ENCODE data around the gene SLC6A1. TPM values are rescaled to one million over a fixed set of nuclear protein-coding genes. Genes with fewer than 3 reads are reported as not detected.
"Not testable (repeated sequence)": the region's sequence is repeated elsewhere in the genome, so short reads cannot be mapped to it uniquely, and the experiment has no call there.

Gene SLC6A1
- total RNA-seq, 1 donor from 2014 or later = not detected

DNA sequence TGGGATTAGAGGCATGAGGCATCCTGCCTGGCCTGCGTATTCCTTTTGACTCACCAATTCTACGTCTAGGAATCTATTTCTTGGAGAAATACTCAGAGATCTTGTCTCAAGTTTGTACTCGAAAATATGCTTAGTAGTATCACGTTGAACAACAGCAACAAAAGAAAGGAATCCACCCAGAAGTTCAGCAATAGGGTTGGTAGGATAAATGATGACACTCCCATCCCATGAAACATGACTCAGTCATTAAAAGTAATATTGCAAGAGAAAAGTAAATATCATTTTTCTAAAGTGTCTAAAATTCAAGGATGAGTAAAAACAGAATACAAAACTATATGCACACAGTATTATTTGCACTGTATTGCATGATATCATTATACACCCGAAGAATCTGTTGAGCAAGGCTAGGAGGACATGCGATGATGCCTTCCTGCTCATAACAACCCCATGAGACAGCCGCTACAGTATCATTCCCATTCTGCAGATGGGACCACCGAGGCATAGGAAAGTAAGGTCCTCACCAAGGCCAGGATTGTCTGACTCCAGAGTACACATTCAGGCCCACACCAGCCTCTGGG lies 61.5 kb downstream of the SLC6A1 start:
- intact Hi-C loops (cut with micrococcal nuclease) = no loop called here
- no peak for DNase-seq (ENCODE audit: low spot score)
- H3K4me1 Mint-ChIP-seq (ENCODE audit: low read depth) = no peaks in the 10 kb centered on the region
- no peak overlapping the region for H3K4me3 Mint-ChIP-seq
- H3K9me3 Mint-ChIP-seq = no peaks in the 10 kb centered on the region
- peaks cover 20% of the 10 kb centered on the region for H3K27me3 Mint-ChIP-seq (ENCODE audit: insufficient read depth)
- H3K27ac Mint-ChIP-seq = no peak overlapping the region
- H3K36me3 Mint-ChIP-seq (ENCODE audit: low read depth) = no peaks in the 10 kb centered on the region

DNA sequence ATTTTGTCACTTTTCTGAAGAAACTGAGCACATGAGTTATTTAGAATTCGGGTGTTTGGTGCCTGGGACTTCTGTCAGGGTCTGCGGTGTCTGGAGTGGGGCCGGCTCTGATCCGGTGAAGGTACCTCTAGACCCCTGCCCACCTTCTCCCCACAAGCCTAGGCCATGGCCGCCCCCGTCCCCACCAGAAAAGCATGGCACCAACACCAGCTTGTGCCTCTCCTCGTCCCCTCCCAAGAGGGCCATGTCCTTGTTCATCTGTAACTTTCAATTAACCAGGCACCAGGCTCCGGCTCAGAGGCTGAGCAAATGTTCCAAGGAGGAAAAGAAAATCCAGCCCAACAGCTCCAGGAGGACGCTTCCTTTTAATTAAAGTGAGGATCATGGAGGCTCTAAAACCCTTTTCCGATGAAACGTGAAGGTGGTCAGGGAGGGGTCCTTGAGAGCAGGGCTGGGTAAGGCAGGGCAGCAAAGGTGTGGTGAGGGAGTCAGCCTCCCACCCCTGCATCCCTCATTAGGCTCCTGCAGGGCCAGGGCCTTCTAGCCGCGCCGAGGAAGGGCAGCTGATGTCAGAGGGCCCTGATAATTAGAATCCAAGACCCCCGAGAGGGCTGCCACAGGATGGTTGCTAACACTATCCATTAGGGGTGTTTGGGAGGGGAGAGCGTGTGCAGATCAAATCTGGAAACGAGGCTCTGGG lies 62.3 kb downstream of the SLC6A1 start:
- Mint-ChIP-seq H3K36me3 (ENCODE audit: low read depth) (no peaks in the 10 kb centered on the region), H3K4me1 (ENCODE audit: low read depth) (no peaks in the 10 kb centered on the region), H3K9me3 (no peaks in the 10 kb centered on the region), H3K4me3 (no peak overlapping the region), H3K27ac (no peak overlapping the region), H3K27me3 (ENCODE audit: insufficient read depth) (peaks cover 13% of the 10 kb centered on the region)
- intact Hi-C loops (cut with micrococcal nuclease) = no loop called here
- DNase-seq (ENCODE audit: low spot score) = no peak

DNA sequence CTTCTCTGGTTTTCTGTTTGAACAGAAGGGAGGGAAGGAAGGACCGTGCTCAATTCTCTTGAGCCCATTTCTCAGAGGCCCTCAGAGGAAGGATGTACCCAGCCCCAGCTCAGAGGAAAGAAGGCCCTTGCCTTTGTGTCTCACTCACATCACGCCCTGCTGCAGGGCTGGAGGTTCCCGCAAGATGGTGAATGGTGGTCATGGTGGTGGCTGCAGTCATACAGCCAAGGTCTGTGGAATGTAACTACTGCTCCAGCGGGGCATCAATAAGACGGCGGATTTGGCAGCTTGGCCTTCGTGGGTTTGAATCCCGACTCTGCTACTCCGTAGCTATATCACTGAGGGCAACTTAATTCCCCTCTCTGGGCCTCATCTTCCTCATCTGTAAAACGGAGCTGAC lies 62.9 kb downstream of the SLC6A1 start:
- no peak overlapping the region for H3K27ac Mint-ChIP-seq
- H3K4me3 Mint-ChIP-seq = no peak overlapping the region
- H3K36me3 Mint-ChIP-seq (ENCODE audit: low read depth) = no peaks in the 10 kb centered on the region
- no peak for DNase-seq (ENCODE audit: low spot score)
- no peaks in the 10 kb centered on the region for H3K9me3 Mint-ChIP-seq
- no peaks in the 10 kb centered on the region for H3K4me1 Mint-ChIP-seq (ENCODE audit: low read depth)
- H3K27me3 Mint-ChIP-seq (ENCODE audit: insufficient read depth) = peaks cover 12% of the 10 kb centered on the region
- intact Hi-C loops (cut with micrococcal nuclease) = no loop called here

DNA sequence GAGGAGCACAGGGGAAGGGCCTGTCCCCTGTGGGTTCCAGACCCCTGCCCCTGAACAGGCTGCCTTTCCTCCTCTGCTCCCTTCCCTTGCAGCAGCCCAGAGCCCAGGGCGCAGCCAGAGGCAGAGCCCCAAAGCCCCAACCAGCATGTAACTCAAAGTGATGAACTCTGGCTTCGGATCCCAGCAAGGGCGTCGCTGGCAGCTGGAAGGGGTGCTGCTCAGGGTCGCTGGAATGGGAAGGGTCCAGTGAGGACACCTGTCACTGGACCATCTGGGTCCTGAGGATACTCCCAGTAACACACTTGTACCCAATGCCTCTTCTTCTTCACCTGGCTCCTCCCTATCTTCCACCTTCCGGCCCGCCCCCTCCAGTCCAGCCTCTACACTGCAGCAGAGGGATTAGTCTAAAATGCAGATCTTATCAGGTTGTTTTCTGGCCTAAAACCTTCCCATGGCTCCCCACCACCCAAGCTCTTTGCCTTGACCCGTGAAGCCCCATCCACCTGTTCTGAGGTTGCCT lies 64.0 kb downstream of the SLC6A1 start:
- H3K27me3 Mint-ChIP-seq (ENCODE audit: insufficient read depth) = peaks cover 12% of the 10 kb centered on the region
- H3K4me3 Mint-ChIP-seq = no peak overlapping the region
- intact Hi-C loops (cut with micrococcal nuclease) = no loop called here
- no peak for DNase-seq (ENCODE audit: low spot score)
- H3K9me3 Mint-ChIP-seq = no peaks in the 10 kb centered on the region
- H3K27ac Mint-ChIP-seq = no peak overlapping the region
- no peaks in the 10 kb centered on the region for H3K4me1 Mint-ChIP-seq (ENCODE audit: low read depth)
- H3K36me3 Mint-ChIP-seq (ENCODE audit: low read depth) = no peaks in the 10 kb centered on the region

DNA sequence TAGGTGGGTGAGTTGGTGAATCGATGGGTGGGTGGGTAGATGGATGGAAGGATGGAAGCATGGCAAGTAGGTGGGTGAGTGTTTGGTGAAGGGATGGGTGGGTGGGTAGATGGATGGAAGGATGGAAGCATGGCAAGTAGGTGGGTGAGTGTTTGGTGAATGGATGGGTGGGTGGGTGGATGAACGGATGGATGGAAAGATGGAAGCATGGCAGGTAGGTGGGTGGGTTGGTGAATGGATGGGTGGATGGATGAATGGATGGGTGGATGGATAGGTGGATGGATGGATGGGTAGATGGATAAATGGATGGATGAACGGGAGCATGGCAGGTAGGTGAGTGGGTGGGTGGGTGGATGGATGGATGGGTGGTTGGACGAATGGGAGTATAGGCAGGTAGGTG lies 65.1 kb downstream of the SLC6A1 start:
- no peaks in the 10 kb centered on the region for H3K36me3 Mint-ChIP-seq (ENCODE audit: low read depth)
- H3K27me3 Mint-ChIP-seq (ENCODE audit: insufficient read depth) = peaks cover 8% of the 10 kb centered on the region
- no peak overlapping the region for H3K4me3 Mint-ChIP-seq
- no peaks in the 10 kb centered on the region for H3K4me1 Mint-ChIP-seq (ENCODE audit: low read depth)
- no peaks in the 10 kb centered on the region for H3K9me3 Mint-ChIP-seq
- intact Hi-C loops (cut with micrococcal nuclease) = no loop called here
- DNase-seq (ENCODE audit: low spot score) = no peak
- H3K27ac Mint-ChIP-seq = no peak overlapping the region

DNA sequence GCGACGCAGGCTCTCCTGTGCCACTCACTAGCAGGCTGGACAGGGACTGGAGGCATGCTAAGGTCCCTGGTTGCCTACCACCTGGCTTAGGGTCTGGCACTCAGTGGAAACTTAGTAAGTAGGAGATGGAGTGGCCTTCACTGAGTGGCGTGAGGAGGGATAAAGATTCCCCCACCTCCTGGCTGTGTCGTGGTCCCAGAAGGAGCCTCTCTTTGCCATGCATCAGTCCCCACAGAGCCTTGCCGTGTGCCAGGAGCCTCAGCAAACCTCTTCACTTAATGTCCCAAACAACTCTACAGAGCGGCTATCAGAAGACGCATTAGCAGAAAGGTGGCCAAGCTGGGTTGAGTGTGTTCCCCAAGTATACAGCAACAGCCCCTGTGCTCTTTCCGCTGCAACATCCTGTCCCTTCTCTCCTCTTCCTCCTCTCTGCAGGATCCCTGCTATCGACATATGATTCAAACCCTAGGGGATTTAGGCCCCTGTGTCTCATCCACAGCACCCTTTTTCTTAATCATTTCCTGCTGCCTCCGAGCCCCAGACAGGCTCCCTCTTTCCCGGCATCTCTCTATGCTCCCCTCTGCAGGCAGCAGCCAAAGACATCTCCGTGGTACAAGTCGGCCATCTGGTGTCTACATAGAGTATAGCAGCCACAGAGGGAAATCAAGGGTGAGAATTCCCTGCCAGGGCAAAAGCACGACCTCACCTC lies 66.7 kb downstream of the SLC6A1 start:
- Mint-ChIP-seq H3K4me3 (no peak overlapping the region), H3K27me3 (ENCODE audit: insufficient read depth) (peaks cover 3% of the 10 kb centered on the region), H3K9me3 (no peaks in the 10 kb centered on the region), H3K36me3 (ENCODE audit: low read depth) (no peaks in the 10 kb centered on the region), H3K4me1 (ENCODE audit: low read depth) (no peaks in the 10 kb centered on the region), H3K27ac (no peak overlapping the region)
- intact Hi-C loops (cut with micrococcal nuclease) = loop anchor here (1.0 kb wide), 1 partner anchor 114 kb away; no protein-coding TSS in a partner anchor
- DNase-seq (ENCODE audit: low spot score) = peak; percentile 5

DNA sequence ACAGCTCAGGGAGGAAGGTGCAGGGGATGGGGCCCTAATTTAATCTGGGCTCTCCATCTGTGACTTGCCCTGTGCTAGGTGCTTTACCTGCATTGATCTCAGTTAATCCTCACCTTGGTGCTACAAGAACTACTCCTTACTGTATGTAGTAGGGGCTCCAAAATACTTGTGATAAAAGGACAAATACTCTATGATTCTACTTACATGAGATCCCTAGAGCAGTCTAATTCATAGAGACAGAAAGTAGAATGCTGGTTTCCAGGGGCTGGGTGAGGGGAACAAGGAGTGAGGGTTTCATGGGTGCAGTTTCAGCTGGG lies 67.2 kb downstream of the SLC6A1 start:
- H3K27ac Mint-ChIP-seq = no peak overlapping the region
- DNase-seq (ENCODE audit: low spot score) = no peak
- H3K36me3 Mint-ChIP-seq (ENCODE audit: low read depth) = no peaks in the 10 kb centered on the region
- H3K9me3 Mint-ChIP-seq = peaks cover 4% of the 10 kb centered on the region
- H3K4me3 Mint-ChIP-seq = no peak overlapping the region
- H3K4me1 Mint-ChIP-seq (ENCODE audit: low read depth) = no peaks in the 10 kb centered on the region
- intact Hi-C loops (cut with micrococcal nuclease) = loop anchor here (1.0 to 10.0 kb wide), 4 partner anchors 114 to 592 kb away; no protein-coding TSS in a partner anchor
- H3K27me3 Mint-ChIP-seq (ENCODE audit: insufficient read depth) = peaks cover 3% of the 10 kb centered on the region

DNA sequence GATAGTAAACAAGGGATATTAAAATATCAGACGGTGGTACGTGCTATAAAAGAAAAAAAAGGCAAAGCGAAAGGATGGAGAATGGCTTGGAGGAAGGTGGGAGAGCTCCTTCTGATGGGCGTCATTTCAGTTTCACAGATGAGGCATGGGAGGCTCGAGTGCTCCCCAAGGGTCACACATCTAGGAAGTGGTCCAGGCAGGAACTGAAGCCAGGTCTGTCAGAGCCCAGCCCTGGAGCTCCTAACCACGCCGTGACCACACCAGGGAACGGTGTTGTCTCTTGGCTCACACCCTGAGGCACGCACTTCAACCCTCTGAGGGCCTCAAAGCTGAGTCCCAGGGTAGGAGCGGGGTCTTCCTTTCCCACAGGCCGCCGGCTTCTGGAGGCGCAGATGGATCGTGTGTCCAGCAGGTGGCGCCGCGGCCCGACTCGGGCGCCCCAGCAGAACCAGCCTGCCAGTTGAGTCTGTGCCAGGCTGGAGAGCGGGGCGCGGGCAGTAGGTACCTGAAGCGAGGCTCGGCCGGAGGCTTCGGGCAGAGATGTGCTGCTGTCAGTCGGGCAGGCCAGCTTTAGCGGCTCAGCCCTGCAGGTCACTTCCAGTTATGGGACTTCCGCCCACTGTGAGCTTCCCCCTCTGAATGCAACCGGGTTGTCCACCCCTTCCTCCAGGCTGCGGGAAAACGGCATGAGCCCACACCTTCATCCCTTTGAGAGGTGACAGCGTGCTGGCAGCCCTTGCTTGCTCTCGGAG lies 68.1 kb downstream of the SLC6A1 start:
- intact Hi-C loops (cut with micrococcal nuclease) = loop anchor here (1.0 to 10.0 kb wide), 3 partner anchors 144 to 591 kb away; no protein-coding TSS in a partner anchor
- Mint-ChIP-seq H3K4me1 (ENCODE audit: low read depth) (no peaks in the 10 kb centered on the region), H3K27me3 (ENCODE audit: insufficient read depth) (peaks cover 3% of the 10 kb centered on the region), H3K36me3 (ENCODE audit: low read depth) (no peaks in the 10 kb centered on the region), H3K4me3 (no peak overlapping the region), H3K27ac (no peak overlapping the region), H3K9me3 (peaks cover 10% of the 10 kb centered on the region)
- peak; percentile 8 for DNase-seq (ENCODE audit: low spot score)

DNA sequence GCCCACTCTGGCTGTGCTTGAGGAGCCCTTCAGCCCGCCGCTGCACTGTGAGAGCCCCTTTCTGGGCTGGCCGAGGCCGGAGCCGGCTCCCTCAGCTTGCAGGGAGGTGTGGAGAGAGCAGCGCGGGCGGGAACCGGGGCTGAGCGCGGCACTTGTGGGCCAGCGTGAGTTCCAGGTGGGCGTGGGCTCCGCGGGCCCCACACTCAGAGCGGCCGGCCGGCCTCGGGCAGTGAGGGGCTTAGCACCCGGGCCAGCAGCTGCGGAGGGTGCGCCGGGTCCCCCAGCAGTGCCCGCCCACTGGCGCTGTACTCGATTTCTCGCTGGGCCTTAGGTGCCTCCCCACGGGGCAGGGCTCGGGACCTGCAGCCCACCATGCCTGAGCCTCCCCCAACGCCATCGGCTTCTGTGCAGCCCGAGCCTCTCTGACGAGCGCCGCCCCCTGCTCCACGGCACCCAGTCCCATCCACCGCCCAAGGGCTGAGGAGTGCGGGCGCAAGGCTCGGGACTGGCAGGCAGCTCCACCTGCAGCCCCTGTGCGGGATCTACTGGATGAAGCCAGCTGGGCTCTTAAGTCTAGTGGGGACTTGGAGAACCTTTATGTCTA lies 68.8 kb downstream of the SLC6A1 start:
- H3K36me3 Mint-ChIP-seq (ENCODE audit: low read depth); H3K4me1 Mint-ChIP-seq (ENCODE audit: low read depth); H3K4me3 Mint-ChIP-seq; H3K27ac Mint-ChIP-seq; DNase-seq (ENCODE audit: low spot score); H3K27me3 Mint-ChIP-seq (ENCODE audit: insufficient read depth): not testable (repeated sequence)
- H3K9me3 Mint-ChIP-seq = peaks cover 11% of the 10 kb centered on the region
- intact Hi-C loops (cut with micrococcal nuclease) = loop anchor here (10.0 kb wide), 1 partner anchor 143 kb away; no protein-coding TSS in a partner anchor

DNA sequence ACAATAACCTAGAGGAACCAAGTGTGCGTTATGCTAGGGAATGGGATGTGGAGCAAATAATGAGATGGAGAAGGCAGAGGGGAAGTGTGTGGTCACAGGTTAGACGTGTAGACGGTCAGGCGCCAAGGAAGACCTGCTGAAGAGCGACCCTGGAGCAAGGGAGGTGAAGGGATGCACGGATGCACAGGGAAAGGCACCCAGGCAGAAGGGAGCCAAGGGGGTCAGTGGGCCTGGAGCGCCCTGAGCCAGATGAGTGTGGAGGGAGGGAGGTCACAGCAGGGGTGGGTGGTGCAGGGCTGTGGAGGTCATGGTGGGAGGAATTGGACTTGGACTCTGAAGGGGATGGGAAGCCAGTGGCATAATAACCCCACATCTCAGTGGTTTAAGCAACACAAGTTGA lies 70.2 kb downstream of the SLC6A1 start:
- H3K27ac Mint-ChIP-seq = no peak overlapping the region
- no peaks in the 10 kb centered on the region for H3K4me1 Mint-ChIP-seq (ENCODE audit: low read depth)
- no peak for DNase-seq (ENCODE audit: low spot score)
- H3K27me3 Mint-ChIP-seq (ENCODE audit: insufficient read depth) = no peaks in the 10 kb centered on the region
- no peaks in the 10 kb centered on the region for H3K36me3 Mint-ChIP-seq (ENCODE audit: low read depth)
- H3K9me3 Mint-ChIP-seq = peaks cover 11% of the 10 kb centered on the region
- intact Hi-C loops (cut with micrococcal nuclease) = loop anchor here (10.0 kb wide), 1 partner anchor 142 kb away; no protein-coding TSS in a partner anchor
- H3K4me3 Mint-ChIP-seq = no peak overlapping the region

DNA sequence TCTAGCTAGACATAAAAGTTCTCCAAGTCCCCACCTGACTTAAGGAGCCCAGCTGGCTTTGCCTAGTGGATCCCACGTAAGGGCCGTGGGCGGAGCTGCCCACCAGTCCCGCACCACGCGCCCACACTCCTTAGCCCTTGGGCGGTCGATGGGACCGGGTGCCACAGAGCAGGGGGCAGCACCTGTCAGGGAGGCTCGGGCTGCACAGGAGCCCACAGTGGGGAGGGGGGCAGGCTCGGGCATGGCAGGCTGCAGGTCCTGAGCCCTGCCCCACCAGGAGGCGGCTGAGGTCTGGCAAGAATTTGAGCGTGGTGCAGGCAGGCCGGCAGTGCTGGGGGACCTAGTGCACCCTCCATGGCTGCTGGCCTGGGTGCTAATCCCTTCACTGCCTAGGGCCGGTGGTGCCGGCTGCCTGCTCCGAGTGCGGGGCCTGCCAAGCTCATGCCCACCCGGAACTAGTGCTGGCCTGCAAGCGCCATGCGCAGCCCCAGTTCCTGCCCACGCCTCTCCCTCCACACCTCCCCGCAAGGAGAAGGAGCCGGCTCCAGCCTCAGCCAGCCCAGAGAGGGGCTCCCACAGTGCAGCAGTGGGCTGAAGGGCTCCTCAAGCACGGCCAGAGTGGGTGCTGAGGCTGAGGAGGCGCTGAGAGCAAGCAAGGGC lies 78.7 kb downstream of the SLC6A1 start:
- no peak for DNase-seq (ENCODE audit: low spot score)
- Mint-ChIP-seq H3K4me1 (ENCODE audit: low read depth) (no peaks in the 10 kb centered on the region), H3K9me3 (no peaks in the 10 kb centered on the region), H3K36me3 (ENCODE audit: low read depth) (no peaks in the 10 kb centered on the region), H3K4me3 (no peak overlapping the region), H3K27me3 (ENCODE audit: insufficient read depth) (peaks cover 5% of the 10 kb centered on the region), H3K27ac (no peak overlapping the region)
- intact Hi-C loops (cut with micrococcal nuclease) = no loop called here

DNA sequence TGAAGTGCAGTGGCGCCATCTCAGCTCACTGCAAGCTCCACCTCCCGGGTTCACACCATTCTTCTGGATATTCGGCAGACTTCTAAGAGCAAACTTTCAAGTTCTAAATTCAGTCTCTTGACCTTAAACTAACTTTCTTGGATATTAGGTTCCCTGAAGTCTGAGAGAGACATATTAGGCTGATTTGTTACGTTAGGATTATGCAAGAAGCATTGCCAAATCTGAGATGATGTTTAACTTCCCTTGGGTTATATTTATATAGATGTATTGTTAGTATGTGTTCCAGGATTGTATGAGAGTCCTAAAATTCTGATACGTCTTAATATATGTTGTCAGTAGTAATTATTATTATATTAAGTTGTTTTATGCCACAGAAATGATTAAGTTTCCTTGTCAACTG lies 80.1 kb downstream of the SLC6A1 start:
- H3K27ac Mint-ChIP-seq = no peak overlapping the region
- H3K9me3 Mint-ChIP-seq = no peaks in the 10 kb centered on the region
- intact Hi-C loops (cut with micrococcal nuclease) = no loop called here
- DNase-seq (ENCODE audit: low spot score) = no peak
- no peak overlapping the region for H3K4me3 Mint-ChIP-seq
- no peaks in the 10 kb centered on the region for H3K4me1 Mint-ChIP-seq (ENCODE audit: low read depth)
- H3K36me3 Mint-ChIP-seq (ENCODE audit: low read depth) = no peaks in the 10 kb centered on the region
- peaks cover 5% of the 10 kb centered on the region for H3K27me3 Mint-ChIP-seq (ENCODE audit: insufficient read depth)
